Measurements from ENCODE around the gene INSR. TPM values are rescaled to one million over a fixed set of nuclear protein-coding genes. Genes with fewer than 3 reads are reported as not detected.

Gene INSR
- total RNA-seq, 2 experiments from 2014 or later, result 2.0 to 2.5 TPM

DNA sequence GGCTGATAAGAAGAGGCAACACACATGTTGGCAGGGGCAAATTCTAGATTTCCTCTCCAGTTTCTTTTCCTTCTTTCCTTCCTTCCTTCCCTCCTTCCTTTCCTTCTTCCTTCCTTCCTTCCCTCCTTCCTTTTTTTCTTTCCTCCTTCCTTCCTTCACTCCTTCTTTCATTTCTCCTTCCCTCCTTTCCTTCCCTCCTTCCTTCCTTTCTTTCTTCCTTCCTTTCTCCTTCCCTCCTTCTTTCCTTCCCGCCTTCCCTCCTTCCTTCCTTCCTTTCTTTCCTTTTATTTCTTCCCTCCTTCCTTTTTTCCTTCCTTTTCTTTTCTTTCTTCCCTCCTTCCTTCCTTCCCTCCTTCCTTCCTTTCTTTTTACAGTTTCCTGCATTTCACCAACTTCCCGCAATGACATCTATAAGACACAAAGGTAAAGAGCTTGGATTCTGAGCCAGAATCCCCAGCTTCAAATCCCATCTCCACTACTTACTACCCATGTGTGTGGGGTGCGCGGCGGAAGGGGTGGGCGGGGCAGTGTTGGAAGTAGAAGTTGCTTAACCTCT, 35.3 kb downstream of the INSR start:
- no peaks in the 10 kb centered on the region for H3K27me3 Mint-ChIP-seq
- ChIA-PET POLR2A (no interaction called here), CTCF (no interaction called here)
- H3K36me3 Mint-ChIP-seq (ENCODE audit: low read depth), result no peaks in the 10 kb centered on the region
- H3K4me3 Mint-ChIP-seq, result no peak overlapping the region
- H3K4me1 Mint-ChIP-seq, result no peaks in the 10 kb centered on the region
- H3K27ac Mint-ChIP-seq, result no peak overlapping the region
- no peaks in the 10 kb centered on the region for H3K9me3 Mint-ChIP-seq
- no peak for DNase-seq

GRCh38 chr19:7258041-7258839, 36.0 kb downstream of the INSR start:
- H3K9me3 Mint-ChIP-seq, result no peaks in the 10 kb centered on the region
- no peak overlapping the region for H3K27ac Mint-ChIP-seq
- H3K36me3 Mint-ChIP-seq (ENCODE audit: low read depth), result no peaks in the 10 kb centered on the region
- ChIA-PET CTCF (no interaction called here), POLR2A (no interaction called here)
- no peak overlapping the region for H3K4me3 Mint-ChIP-seq
- DNase-seq, result no peak
- H3K27me3 Mint-ChIP-seq, result no peaks in the 10 kb centered on the region
- no peaks in the 10 kb centered on the region for H3K4me1 Mint-ChIP-seq

GRCh38 chr19:7257148-7258040, 36.8 kb downstream of the INSR start:
- CTCF ChIA-PET, result no interaction called here
- H3K27me3 Mint-ChIP-seq, result no peaks in the 10 kb centered on the region
- no peaks in the 10 kb centered on the region for H3K36me3 Mint-ChIP-seq (ENCODE audit: low read depth)
- POLR2A ChIA-PET, result no interaction called here
- H3K4me3 Mint-ChIP-seq, result no peak overlapping the region
- no peaks in the 10 kb centered on the region for H3K9me3 Mint-ChIP-seq
- no peak for DNase-seq
- no peaks in the 10 kb centered on the region for H3K4me1 Mint-ChIP-seq
- no peak overlapping the region for H3K27ac Mint-ChIP-seq

GRCh38 chr19:7255631-7256030, 38.6 kb downstream of the INSR start:
- Mint-ChIP-seq H3K27me3 (no peaks in the 10 kb centered on the region), H3K4me3 (no peak overlapping the region), H3K36me3 (ENCODE audit: low read depth) (no peaks in the 10 kb centered on the region), H3K9me3 (no peaks in the 10 kb centered on the region), H3K4me1 (peaks cover 2% of the 10 kb centered on the region), H3K27ac (no peak overlapping the region)
- DNase-seq, result no peak
- CTCF ChIA-PET, result interaction anchor here (0.7 kb wide), 1 partner anchor 176 kb away, joined by 4 read pairs; no protein-coding TSS in a partner anchor
- POLR2A ChIA-PET, result no interaction called here

DNA sequence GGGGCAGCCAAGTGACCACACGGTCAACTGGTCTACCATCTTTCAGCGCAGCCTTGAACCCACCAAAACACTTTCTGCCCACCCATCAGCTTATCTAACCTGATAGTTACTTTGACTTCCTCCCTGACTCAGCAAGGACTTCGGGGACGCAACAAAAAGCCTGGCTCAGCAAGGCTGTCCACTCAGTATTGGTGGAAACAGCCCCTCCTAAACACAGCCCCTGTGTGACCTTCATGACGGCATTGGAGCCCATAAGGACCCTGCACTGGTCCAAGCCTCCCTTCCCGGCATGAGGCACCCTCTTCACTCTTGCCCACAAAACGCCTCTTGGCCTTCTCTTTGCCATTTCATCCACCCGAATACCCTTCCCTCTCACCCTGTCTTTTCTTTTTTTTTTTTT, 39.1 kb downstream of the INSR start:
- no peaks in the 10 kb centered on the region for H3K36me3 Mint-ChIP-seq (ENCODE audit: low read depth)
- CTCF ChIA-PET, result interaction anchor here (0.7 kb wide), 1 partner anchor 177 kb away, joined by 4 read pairs; no protein-coding TSS in a partner anchor
- H3K27ac Mint-ChIP-seq, result peak overlapping the region; percentile 10
- no peaks in the 10 kb centered on the region for H3K9me3 Mint-ChIP-seq
- H3K27me3 Mint-ChIP-seq, result no peaks in the 10 kb centered on the region
- peaks cover 2% of the 10 kb centered on the region for H3K4me1 Mint-ChIP-seq
- POLR2A ChIA-PET, result no interaction called here
- H3K4me3 Mint-ChIP-seq, result no peak overlapping the region
- DNase-seq, result no peak

DNA sequence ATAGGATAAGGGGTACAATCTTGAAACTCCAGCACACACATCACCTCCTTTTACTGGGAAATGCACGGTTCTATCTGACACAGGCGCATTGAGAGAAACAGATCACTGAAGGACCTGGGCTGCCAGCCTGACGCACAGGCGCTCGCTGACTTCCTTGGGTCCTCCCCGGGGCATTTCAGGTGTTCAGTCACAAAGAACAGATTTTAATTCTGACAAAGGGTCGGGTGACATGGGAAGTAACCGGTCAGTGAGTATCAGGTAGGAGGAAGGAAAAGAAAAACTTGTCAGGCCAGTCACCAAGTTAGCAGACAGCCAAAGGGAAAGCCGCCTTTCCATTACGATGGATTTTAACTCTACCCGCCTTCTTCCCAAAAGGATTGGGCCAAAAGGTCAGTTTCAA, 39.6 kb downstream of the INSR start:
- no peaks in the 10 kb centered on the region for H3K27me3 Mint-ChIP-seq
- no peak overlapping the region for H3K4me3 Mint-ChIP-seq
- no peaks in the 10 kb centered on the region for H3K9me3 Mint-ChIP-seq
- H3K27ac Mint-ChIP-seq, result no peak overlapping the region
- no peak for DNase-seq
- CTCF ChIA-PET, result no interaction called here
- no peaks in the 10 kb centered on the region for H3K36me3 Mint-ChIP-seq (ENCODE audit: low read depth)
- H3K4me1 Mint-ChIP-seq, result peaks cover 2% of the 10 kb centered on the region
- POLR2A ChIA-PET, result no interaction called here

DNA sequence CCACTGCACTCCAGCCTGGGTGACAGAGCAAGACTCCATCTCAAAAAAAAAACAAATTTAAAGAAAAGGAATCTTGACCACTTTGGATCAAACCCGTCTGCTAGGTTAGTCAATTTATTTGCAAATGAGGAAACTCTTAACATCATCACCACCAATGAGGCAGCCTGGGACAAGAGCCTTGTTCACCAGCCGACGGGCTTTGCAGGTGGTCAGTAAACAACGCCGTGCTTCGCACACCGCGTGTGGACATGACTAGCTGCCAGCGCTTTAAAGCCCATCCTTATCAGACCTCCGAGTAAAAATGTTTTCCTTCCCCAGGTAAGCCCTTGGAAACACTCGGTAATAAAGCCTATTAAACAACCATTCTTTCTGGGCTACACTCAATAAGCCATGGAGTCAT, 41.9 kb downstream of the INSR start:
- Mint-ChIP-seq H3K27me3 (no peaks in the 10 kb centered on the region), H3K36me3 (ENCODE audit: low read depth) (no peaks in the 10 kb centered on the region), H3K9me3 (no peaks in the 10 kb centered on the region), H3K4me1 (peaks cover 2% of the 10 kb centered on the region), H3K4me3 (no peak overlapping the region), H3K27ac (no peak overlapping the region)
- CTCF ChIA-PET, result no interaction called here
- POLR2A ChIA-PET, result no interaction called here
- no peak for DNase-seq

DNA sequence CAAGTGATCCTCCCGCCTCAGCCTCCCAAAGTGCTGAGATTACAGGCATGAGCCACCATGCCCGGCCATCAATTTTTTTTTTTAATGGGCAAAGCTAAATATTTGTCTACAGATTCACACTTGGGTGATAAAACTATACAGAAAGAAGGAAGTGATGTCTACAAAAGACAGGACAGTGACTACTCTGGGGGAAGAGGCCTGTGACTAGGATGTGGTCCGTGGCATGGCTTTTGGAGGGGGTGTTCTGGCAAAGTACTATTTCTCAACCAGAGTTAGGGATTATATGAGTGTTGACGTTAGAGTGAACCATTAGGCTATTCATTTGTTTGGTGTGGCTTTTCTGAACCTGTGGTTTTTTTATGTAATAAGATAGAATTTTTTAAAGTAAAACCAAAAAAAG, 42.7 kb downstream of the INSR start:
- Mint-ChIP-seq H3K9me3 (no peaks in the 10 kb centered on the region), H3K4me3 (no peak overlapping the region), H3K36me3 (ENCODE audit: low read depth) (no peaks in the 10 kb centered on the region), H3K4me1 (peaks cover 2% of the 10 kb centered on the region), H3K27me3 (no peaks in the 10 kb centered on the region), H3K27ac (no peak overlapping the region)
- no peak for DNase-seq
- ChIA-PET POLR2A (no interaction called here), CTCF (no interaction called here)

DNA sequence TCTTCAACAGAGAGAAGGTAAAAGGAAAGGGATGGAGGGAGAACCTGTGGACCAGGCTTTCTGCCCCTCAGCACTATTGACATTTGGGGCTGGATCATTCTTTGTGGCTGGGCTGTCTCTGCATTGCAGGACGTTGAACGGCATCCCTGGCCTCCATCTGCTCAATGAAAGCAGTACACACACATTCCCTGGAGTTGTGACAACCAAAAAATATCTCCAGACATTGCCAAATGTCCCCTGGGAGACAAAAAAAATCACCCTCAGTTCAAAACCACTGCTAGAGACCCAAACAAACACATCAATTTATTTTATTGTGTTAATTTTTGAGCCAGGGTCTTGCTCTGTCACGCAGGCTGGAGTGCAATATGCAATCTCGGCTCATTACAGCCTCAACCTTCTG, 43.3 kb downstream of the INSR start:
- no peaks in the 10 kb centered on the region for H3K27me3 Mint-ChIP-seq
- no peak overlapping the region for H3K4me3 Mint-ChIP-seq
- H3K27ac Mint-ChIP-seq, result no peak overlapping the region
- ChIA-PET CTCF (no interaction called here), POLR2A (no interaction called here)
- no peaks in the 10 kb centered on the region for H3K36me3 Mint-ChIP-seq (ENCODE audit: low read depth)
- peaks cover 3% of the 10 kb centered on the region for H3K9me3 Mint-ChIP-seq
- no peak for DNase-seq
- H3K4me1 Mint-ChIP-seq, result peaks cover 2% of the 10 kb centered on the region

- Mint-ChIP-seq H3K4me3 (no peak overlapping the region), H3K27ac (no peak overlapping the region), H3K9me3 (peaks cover 3% of the 10 kb centered on the region), H3K4me1 (peaks cover 2% of the 10 kb centered on the region), H3K36me3 (ENCODE audit: low read depth) (no peaks in the 10 kb centered on the region), H3K27me3 (no peaks in the 10 kb centered on the region)
- POLR2A ChIA-PET, result no interaction called here
- no peak for DNase-seq
- CTCF ChIA-PET, result no interaction called here
Measured at GRCh38 chr19:7250057-7250596, 44.1 kb downstream of the INSR start.

DNA sequence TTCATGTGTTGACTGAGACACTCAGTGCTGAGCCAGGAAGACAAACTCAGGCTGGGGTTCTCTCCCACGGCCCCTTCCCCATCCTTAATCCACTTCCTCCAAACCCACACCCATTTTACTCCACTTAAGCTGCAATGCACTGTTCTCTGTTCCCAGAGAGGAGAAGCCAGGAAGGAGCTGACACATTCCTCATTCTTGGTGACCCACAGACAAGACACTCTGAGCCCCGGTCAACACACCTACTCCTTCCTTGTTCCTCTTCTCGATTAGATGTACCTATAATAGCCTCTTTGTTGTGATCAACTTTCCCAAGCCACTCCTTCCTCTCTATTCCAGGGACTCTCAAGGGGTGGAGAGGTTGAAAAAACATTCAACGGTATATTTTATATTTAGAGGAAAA, 47.1 kb downstream of the INSR start:
- peaks cover 3% of the 10 kb centered on the region for H3K9me3 Mint-ChIP-seq
- no peak overlapping the region for H3K27ac Mint-ChIP-seq
- H3K4me3 Mint-ChIP-seq, result no peak overlapping the region
- ChIA-PET CTCF (no interaction called here), POLR2A (no interaction called here)
- DNase-seq, result no peak
- H3K4me1 Mint-ChIP-seq, result peaks cover 2% of the 10 kb centered on the region
- no peaks in the 10 kb centered on the region for H3K27me3 Mint-ChIP-seq
- H3K36me3 Mint-ChIP-seq (ENCODE audit: low read depth), result no peaks in the 10 kb centered on the region

- ChIA-PET POLR2A (no interaction called here), CTCF (no interaction called here)
- H3K27me3 Mint-ChIP-seq, result no peaks in the 10 kb centered on the region
- H3K9me3 Mint-ChIP-seq, result peaks cover 3% of the 10 kb centered on the region
- peaks cover 2% of the 10 kb centered on the region for H3K4me1 Mint-ChIP-seq
- H3K36me3 Mint-ChIP-seq (ENCODE audit: low read depth), result no peaks in the 10 kb centered on the region
- H3K4me3 Mint-ChIP-seq, result no peak overlapping the region
- no peak for DNase-seq
- no peak overlapping the region for H3K27ac Mint-ChIP-seq
Measured at GRCh38 chr19:7246601-7247000, 47.6 kb downstream of the INSR start.

GRCh38 chr19:7242601-7243258, 51.5 kb downstream of the INSR start:
- CTCF ChIA-PET, result no interaction called here
- Mint-ChIP-seq H3K4me3 (no peak overlapping the region), H3K27me3 (no peaks in the 10 kb centered on the region), H3K9me3 (peaks cover 6% of the 10 kb centered on the region), H3K27ac (no peak overlapping the region), H3K4me1 (no peaks in the 10 kb centered on the region), H3K36me3 (ENCODE audit: low read depth) (no peaks in the 10 kb centered on the region)
- POLR2A ChIA-PET, result no interaction called here
- DNase-seq, result no peak
